A673 (cell line): ENCODE results near the gene PMIS2.

Experiments
- EZH2 ChIP-seq: fragments of 200-600 bp; sonication (generic); IDR thresholded peaks from 2 replicates; pipeline ENCODE4 v1.6.1; 2017; ENCODE audit warnings: borderline replicate concordance, low read depth, mild to moderate bottlenecking, mixed read lengths, antibody characterized with exemption, low read length; ENCODE audit not compliant: poor library complexity, severe bottlenecking
- TF ChIP-seq, protein P1 (sequence below): fragments of 300-800, 200-600 bp; sonication (generic); conservative IDR thresholded peaks from 2 replicates; pipeline ENCODE4 v1.5.1; 2017; ENCODE audit warnings: low read depth, mild to moderate bottlenecking, antibody characterized with exemption, low read length, moderate library complexity, mixed read lengths

DNA sequence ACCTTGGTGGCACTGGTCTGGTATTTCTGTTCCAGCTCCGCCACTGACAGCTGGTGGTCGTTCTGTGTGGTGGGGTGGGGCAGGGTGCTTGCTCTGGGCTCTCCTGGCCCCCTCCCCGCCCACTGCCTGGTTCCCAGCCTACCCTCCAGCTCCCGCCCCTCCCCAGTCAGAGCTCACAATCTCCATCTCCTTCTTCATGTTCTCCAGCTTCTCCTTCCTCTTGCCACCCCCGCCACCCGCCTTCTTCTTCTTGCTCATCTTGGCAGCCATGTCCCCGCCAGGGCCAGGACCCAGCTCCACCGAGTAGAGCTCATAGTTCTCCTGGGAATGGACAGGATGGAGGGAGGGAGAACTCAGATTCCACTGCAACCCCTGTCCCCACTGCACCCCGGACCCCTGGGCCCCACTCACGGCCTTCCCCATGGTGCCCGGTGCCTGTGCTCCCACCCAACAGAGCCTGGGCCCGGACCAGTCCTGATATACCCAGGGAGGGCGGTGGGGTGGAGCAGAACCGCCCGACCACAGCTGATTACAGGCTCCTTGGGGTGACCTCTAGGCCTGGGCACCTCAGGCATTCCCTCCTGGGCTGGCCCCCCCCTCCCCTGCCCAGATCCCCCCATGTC lies 22.7 kb upstream of the PMIS2 start, which contains the start of gene ATP4A:
- TF ChIP-seq, protein P1, sequence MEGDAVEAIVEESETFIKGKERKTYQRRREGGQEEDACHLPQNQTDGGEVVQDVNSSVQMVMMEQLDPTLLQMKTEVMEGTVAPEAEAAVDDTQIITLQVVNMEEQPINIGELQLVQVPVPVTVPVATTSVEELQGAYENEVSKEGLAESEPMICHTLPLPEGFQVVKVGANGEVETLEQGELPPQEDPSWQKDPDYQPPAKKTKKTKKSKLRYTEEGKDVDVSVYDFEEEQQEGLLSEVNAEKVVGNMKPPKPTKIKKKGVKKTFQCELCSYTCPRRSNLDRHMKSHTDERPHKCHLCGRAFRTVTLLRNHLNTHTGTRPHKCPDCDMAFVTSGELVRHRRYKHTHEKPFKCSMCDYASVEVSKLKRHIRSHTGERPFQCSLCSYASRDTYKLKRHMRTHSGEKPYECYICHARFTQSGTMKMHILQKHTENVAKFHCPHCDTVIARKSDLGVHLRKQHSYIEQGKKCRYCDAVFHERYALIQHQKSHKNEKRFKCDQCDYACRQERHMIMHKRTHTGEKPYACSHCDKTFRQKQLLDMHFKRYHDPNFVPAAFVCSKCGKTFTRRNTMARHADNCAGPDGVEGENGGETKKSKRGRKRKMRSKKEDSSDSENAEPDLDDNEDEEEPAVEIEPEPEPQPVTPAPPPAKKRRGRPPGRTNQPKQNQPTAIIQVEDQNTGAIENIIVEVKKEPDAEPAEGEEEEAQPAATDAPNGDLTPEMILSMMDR, result no peak
- no peak for TF ChIP-seq EZH2
